GM19035 (cell line): ENCODE measurements around the gene IL1RAPL1.

ENCODE experiments used
- ATAC-seq: cut with Tn5 transposase; IDR thresholded peaks from one replicate; pipeline ENCODE4 v1.9.1; 2021; ENCODE audit not compliant: unreplicated experiment

IL1RAPL1 gene

GRCh38 chrX:29707088-29707487 lies 1119.8 kb downstream of the IL1RAPL1 start:
- no peak for ATAC-seq

- ATAC-seq, result no peak
Measured at GRCh38 chrX:29721152-29721551, 1133.9 kb downstream of the IL1RAPL1 start.

- ATAC-seq, result no peak
Measured at GRCh38 chrX:29724316-29724715, 1137.1 kb downstream of the IL1RAPL1 start.

GRCh38 chrX:29726811-29727210 lies 1139.6 kb downstream of the IL1RAPL1 start:
- ATAC-seq, result no peak

GRCh38 chrX:29728639-29729038 lies 1141.4 kb downstream of the IL1RAPL1 start:
- no peak for ATAC-seq

- no peak for ATAC-seq
Measured at GRCh38 chrX:29744966-29745365, 1157.7 kb downstream of the IL1RAPL1 start.

DNA sequence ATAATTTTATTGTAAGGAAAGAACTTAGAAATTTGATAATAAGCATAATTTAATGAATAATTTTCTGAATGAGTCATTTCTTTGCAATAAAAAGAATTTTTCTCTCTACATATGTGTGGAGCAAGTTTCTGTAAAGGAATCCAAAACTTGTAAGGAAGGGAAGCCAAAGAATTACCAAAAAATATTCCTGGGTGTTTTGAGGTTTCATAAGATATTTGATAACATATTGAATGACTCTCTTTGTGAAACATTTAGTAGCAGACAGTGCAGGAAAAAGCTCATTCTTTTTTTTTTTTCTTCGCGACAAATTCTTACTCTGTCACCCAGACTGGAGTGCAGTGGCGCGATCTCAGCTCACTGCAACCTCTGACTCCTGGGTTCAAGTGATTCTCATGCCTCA lies 1159.1 kb downstream of the IL1RAPL1 start:
- no peak for ATAC-seq

GRCh38 chrX:29762006-29762405 lies 1174.8 kb downstream of the IL1RAPL1 start:
- ATAC-seq, result no peak

- ATAC-seq, result no peak
Measured at GRCh38 chrX:29775890-29776289, 1188.6 kb downstream of the IL1RAPL1 start.

GRCh38 chrX:29787656-29788055 lies 1200.4 kb downstream of the IL1RAPL1 start:
- ATAC-seq, result no peak

- no peak for ATAC-seq
Measured at GRCh38 chrX:29788991-29789699, 1201.9 kb downstream of the IL1RAPL1 start.

DNA sequence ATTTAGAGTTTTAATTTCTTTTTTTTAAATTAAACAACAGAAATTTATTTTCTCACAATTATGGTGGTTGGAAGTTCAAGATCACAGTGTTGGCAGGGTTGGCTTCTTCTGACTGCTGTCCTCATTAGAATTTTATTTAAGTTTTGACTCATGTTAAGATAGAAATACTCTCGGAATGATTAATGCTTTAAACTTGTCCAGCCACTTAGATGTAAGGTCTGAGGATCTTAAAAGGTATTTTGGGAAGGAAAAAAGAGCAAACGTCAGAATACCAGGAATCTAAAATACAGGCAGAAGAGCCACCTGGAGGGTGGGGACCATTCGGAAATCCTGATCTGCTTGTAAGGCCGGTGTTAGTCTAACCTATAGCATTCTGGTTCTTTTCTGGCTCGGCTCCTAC lies 1205.1 kb downstream of the IL1RAPL1 start:
- no peak for ATAC-seq

GRCh38 chrX:29797156-29797555 lies 1209.9 kb downstream of the IL1RAPL1 start:
- ATAC-seq, result no peak

DNA sequence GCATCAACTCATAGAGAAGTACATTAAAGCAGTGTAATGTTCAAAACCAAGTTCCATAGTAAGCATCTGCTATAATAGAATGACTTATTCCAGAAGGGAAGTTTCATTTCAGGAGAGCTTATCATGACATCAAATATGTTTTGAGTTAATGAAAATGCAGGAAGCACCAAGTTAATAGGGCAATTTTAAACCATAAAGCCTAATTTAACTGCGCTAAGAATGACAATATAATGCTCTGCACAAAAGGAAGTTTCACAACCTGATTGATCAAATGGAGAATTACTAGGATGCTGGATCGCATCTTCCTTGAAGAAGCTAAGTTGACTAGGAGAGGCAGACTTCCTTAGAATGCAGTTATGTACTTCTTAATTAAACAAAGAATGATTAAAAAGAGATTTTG lies 1211.2 kb downstream of the IL1RAPL1 start:
- ATAC-seq, result no peak

DNA sequence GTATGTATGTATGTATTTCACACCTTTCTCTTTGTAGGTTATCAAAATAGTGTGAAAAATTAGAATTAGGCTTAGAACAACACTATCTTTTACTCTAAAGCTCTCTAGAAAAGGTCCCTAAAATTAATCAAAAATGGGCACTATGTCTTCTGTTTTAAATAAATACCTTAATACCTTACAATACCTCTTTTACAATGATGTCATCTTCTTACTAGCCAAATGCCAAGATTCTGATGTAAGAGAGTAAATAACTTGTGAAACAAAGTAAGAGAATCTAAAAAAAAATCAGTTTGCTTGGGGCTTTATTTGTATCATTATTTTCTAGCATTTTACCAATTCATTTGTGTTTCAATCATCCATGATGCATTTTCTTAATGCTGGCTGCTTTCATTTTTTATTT lies 1225.9 kb downstream of the IL1RAPL1 start:
- ATAC-seq, result no peak

DNA sequence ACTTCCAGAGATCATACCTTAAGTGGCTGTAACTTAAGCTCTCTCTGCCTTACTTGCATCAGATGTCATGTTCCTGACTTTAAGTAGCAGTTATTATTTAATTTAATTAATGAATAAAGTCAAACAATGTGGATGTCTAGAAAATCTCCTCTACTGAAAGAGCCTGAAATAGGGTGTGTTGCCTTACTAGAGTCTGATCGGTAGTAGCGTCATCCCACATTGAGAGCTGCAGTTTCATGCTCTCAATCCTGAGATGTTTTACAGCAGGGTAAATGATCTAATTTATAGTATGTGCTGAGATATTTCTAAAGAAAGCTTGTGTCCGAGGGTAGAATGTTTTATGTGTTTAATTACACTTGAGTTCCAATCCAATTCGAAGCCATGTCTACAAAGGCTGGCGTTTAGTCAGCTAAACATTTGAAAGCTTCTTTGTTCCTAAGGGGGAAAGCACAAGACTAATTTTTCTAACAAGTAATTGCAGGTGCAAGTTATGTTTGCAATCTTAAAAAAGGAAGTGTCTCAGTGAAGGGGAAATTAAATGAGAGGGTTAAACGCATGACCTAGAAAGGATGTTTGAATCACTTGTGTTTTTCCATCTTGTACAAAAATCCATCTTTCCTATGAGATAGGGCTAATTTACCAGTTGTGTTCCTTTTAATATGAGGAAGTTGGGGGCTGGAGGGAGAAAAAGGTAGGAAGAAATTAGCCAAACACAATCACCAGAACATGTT lies 1237.1 kb downstream of the IL1RAPL1 start:
- ATAC-seq, result no peak

GRCh38 chrX:29826742-29827141 lies 1239.5 kb downstream of the IL1RAPL1 start:
- ATAC-seq, result no peak

DNA sequence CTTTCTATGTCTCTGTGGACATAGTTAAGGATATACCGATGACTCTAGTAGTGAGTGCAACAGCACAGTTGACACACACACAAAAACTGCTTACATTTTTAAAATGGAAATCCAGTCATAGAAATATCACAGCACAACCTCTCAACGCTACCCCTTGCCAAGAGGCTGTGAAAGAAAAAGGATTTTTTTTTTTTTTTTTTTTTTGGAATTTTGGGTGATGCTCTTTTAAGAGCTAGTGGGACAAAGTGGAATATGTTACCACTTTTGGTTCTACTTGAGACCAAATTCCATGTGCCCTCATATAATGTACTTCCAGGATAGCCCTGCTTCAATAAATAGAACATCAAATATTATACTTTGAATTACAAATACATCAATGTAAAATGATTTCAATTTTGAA lies 1247.1 kb downstream of the IL1RAPL1 start:
- no peak for ATAC-seq

DNA sequence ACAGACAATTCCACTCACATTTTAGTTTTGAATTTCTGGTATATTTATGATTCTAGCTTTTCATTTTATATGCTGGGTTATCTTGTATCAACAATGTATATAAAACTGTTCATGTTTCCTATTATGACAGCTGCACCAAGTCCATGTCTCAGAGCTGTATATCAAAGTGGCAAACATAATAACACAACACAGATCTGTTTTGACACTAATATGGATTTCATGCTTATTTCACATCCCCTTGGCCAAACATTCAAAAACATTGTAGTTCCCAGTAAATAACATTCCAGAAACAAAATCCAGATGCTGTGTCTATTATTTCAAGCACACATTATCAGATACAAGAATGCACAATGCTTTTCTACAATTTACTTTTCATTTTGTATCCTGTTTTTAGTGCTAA lies 1247.5 kb downstream of the IL1RAPL1 start:
- ATAC-seq, result no peak

GRCh38 chrX:29841750-29842149 lies 1254.5 kb downstream of the IL1RAPL1 start:
- ATAC-seq, result no peak

DNA sequence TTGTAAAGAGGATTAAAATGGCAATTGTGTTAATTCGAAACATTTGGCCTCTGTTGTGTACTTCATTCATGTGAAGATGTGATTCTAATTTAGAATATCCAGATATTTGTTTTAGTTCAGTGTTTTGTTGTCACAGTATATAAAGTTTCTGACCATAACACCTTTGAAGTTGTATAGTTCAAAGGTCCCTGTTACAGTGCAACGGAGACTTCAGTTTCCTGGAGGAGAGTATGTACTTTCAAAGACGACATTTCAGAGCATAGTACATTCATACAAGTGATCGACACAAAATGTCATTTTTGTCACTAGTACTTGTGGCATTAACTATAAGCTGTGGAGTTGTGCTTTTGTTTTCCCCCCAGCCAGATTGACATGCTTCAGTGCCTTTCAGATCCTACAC lies 1255.3 kb downstream of the IL1RAPL1 start:
- no peak for ATAC-seq

- no peak for ATAC-seq
Measured at GRCh38 chrX:29851857-29852605, 1264.8 kb downstream of the IL1RAPL1 start.
